ENCODE data around the gene ENDOD1. TPM values are rescaled to one million over a fixed set of nuclear protein-coding genes. Genes with fewer than 3 reads are reported as not detected.

ENDOD1 gene
- polyA plus RNA-seq, 1 experiment, result 11.0 TPM

GRCh38 chr11:95076981-95077380 is 12.7 kb upstream of the ENDOD1 start:
- peaks cover 3% of the 10 kb centered on the region for H3K27me3 ChIP-seq (ENCODE audit: control insufficient read depth, insufficient read depth, low read length)
- DNase-seq (ENCODE audit: low read depth), result no peak
- H3K36me3 ChIP-seq (ENCODE audit: control insufficient read depth, insufficient read depth, low read length), result no peaks in the 10 kb centered on the region
- no peak for TF ChIP-seq CTCF (IDR thresholded peaks at IDR 0.05; ENCODE audit: insufficient read depth, low read depth, low read length)
- CTCF ChIA-PET, result interaction anchor here (1.3 to 1.8 kb wide), 3 partner anchors 10 to 628 kb away, joined by 3 to 5 read pairs (median 4); partner anchors contain the start of gene SRSF8
- no peak overlapping the region for H3K4me3 ChIP-seq (ENCODE audit: low read depth, low read length)
- POLR2A ChIA-PET, result interaction anchor here (1.3 kb wide), 1 partner anchor 8 kb away, joined by 4 read pairs; no protein-coding TSS in a partner anchor

- no peak for DNase-seq (ENCODE audit: low read depth)
- ChIA-PET CTCF (interaction anchor here (1.0 to 4.3 kb wide), 2 partner anchors 10 to 12 kb away, joined by 3 to 35 read pairs; partner anchors contain the start of gene SRSF8), POLR2A (no interaction called here)
Measured at GRCh38 chr11:95078526-95078925, 11.1 kb upstream of the ENDOD1 start.

DNA sequence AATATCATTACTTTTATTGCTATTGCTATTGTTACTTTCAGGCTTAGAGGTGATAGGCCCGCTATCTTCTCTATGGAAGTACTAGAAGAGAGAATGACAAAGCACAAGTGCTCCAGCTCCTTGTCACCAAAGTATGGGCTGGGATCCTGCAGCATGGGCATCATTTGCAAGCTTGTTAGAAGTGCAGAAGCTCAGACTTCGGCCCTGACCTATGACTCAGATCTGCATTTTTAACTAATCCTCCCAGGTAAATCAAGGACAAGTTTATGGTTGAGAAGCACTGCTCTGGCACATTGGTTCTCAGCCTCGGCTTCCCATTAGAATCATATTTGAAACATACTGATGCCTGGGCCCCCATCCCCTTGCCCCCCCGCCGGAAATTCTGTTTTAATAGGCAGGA is 8.6 kb upstream of the ENDOD1 start:
- H3K27me3 ChIP-seq (ENCODE audit: control insufficient read depth, insufficient read depth, low read length), result peaks cover 3% of the 10 kb centered on the region
- ChIA-PET POLR2A (no interaction called here), CTCF (interaction anchor here (0.9 to 4.3 kb wide), 4 partner anchors 8 to 624 kb away, joined by 3 to 35 read pairs (median 3); partner anchors contain the start of gene SRSF8)
- no peak for TF ChIP-seq CTCF (IDR thresholded peaks at IDR 0.05; ENCODE audit: insufficient read depth, low read depth, low read length)
- no peaks in the 10 kb centered on the region for H3K36me3 ChIP-seq (ENCODE audit: control insufficient read depth, insufficient read depth, low read length)
- DNase-seq (ENCODE audit: low read depth), result no peak
- H3K4me3 ChIP-seq (ENCODE audit: low read depth, low read length), result no peak overlapping the region

More at GRCh38 chr11:95078526-95078925, 11.1 kb upstream of the ENDOD1 start:
- no peak for TF ChIP-seq CTCF (IDR thresholded peaks at IDR 0.05; ENCODE audit: insufficient read depth, low read depth, low read length)
- H3K4me3 ChIP-seq (ENCODE audit: low read depth, low read length), result no peak overlapping the region
- no peaks in the 10 kb centered on the region for H3K36me3 ChIP-seq (ENCODE audit: control insufficient read depth, insufficient read depth, low read length)
- H3K27me3 ChIP-seq (ENCODE audit: control insufficient read depth, insufficient read depth, low read length), result peaks cover 3% of the 10 kb centered on the region

DNA sequence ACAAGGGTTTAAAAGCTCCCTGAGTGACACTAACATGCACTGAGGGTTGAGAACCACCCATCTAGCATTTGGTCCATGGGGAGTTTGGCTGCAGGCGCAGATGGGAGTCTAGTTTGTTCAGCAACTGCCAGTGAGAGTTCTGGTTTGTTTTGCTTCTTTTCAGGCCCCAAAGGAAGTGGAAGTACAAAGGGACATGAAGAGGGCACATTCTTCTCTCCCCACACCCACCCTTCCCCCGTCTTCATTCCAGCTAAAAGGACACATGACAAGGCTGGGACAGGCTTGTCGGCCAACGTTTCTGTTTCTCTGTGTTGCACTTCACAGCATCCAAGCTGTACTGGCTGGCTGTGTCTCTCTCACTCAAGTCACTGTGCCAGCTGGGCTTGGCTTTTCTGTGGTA is 8.2 kb upstream of the ENDOD1 start:
- DNase-seq (ENCODE audit: low read depth), result no peak
- ChIA-PET CTCF (interaction anchor here (0.9 to 4.3 kb wide), 4 partner anchors 8 to 624 kb away, joined by 3 to 35 read pairs (median 3); partner anchors contain the start of gene SRSF8), POLR2A (no interaction called here)
- Histone ChIP-seq H3K36me3 (ENCODE audit: control insufficient read depth, insufficient read depth, low read length) (no peaks in the 10 kb centered on the region), H3K4me3 (ENCODE audit: low read depth, low read length) (no peak overlapping the region), H3K27me3 (ENCODE audit: control insufficient read depth, insufficient read depth, low read length) (peaks cover 3% of the 10 kb centered on the region)
- TF ChIP-seq CTCF (IDR thresholded peaks at IDR 0.05; ENCODE audit: insufficient read depth, low read depth, low read length), result no peak

- H3K27me3 ChIP-seq (ENCODE audit: control insufficient read depth, insufficient read depth, low read length), result peaks cover 3% of the 10 kb centered on the region
- ChIA-PET POLR2A (no interaction called here), CTCF (interaction anchor here (0.7 to 4.3 kb wide), 2 partner anchors 14 to 628 kb away, joined by 3 to 35 read pairs; partner anchors contain the start of gene SRSF8)
- DNase-seq (ENCODE audit: low read depth), result no peak
- H3K36me3 ChIP-seq (ENCODE audit: control insufficient read depth, insufficient read depth, low read length), result no peaks in the 10 kb centered on the region
- TF ChIP-seq CTCF (IDR thresholded peaks at IDR 0.05; ENCODE audit: insufficient read depth, low read depth, low read length), result no peak
- H3K4me3 ChIP-seq (ENCODE audit: low read depth, low read length), result no peak overlapping the region
Measured at GRCh38 chr11:95082576-95083001, 7.1 kb upstream of the ENDOD1 start.
